Activated CD4-positive, alpha-beta T cell treated with anti-CD3 and anti-CD28 coated beads, Interleukin-2, Interleukin-6, amounts not matched to agents 100 ng/mL and 50 ng/mL, durations not matched to agents 16 hours and 8 hours (primary cell): Measurements from ENCODE around the gene STAG2.
A peak's percentile ranks its signal among the peaks of the same experiment; 100 is the strongest.

Source experiments
- DNase-seq: peaks from one replicate; pipeline ENCODE4 v3.0.0-alpha.2; 2020

The STAG2 gene

GRCh38 chrX:123976706-123977316 lies 15.3 kb downstream of the STAG2 start:
- DNase-seq, result peak; percentile 4

GRCh38 chrX:123983240-123983639 lies 21.7 kb downstream of the STAG2 start:
- DNase-seq, result no peak

- DNase-seq, result no peak
Measured at GRCh38 chrX:123986377-123986776, 24.9 kb downstream of the STAG2 start.

GRCh38 chrX:123988423-123989111 lies 27.1 kb downstream of the STAG2 start:
- no peak for DNase-seq

- no peak for DNase-seq
Measured at GRCh38 chrX:123989235-123989634, 27.7 kb downstream of the STAG2 start.

- DNase-seq, result no peak
Measured at GRCh38 chrX:123990169-123990568, 28.7 kb downstream of the STAG2 start.

- DNase-seq, result no peak
Measured at GRCh38 chrX:123990602-123991001, 29.1 kb downstream of the STAG2 start.

GRCh38 chrX:123993326-123993725 lies 31.8 kb downstream of the STAG2 start:
- no peak for DNase-seq

GRCh38 chrX:123993904-123994635 lies 32.6 kb downstream of the STAG2 start:
- DNase-seq, result no peak

GRCh38 chrX:123994730-123995129 lies 33.2 kb downstream of the STAG2 start:
- no peak for DNase-seq

GRCh38 chrX:124001581-124001980 lies 40.1 kb downstream of the STAG2 start:
- DNase-seq, result no peak

- DNase-seq, result no peak
Measured at GRCh38 chrX:124005228-124005627, 43.7 kb downstream of the STAG2 start.

GRCh38 chrX:124010157-124010556 lies 48.7 kb downstream of the STAG2 start:
- DNase-seq, result no peak

- no peak for DNase-seq
Measured at GRCh38 chrX:124010566-124010965, 49.1 kb downstream of the STAG2 start.

GRCh38 chrX:124015721-124016120 lies 54.2 kb downstream of the STAG2 start:
- no peak for DNase-seq

- DNase-seq, result no peak
Measured at GRCh38 chrX:124016825-124017224, 55.3 kb downstream of the STAG2 start.

- DNase-seq, result no peak
Measured at GRCh38 chrX:124018023-124018422, 56.5 kb downstream of the STAG2 start.

GRCh38 chrX:124023838-124024238 lies 62.3 kb downstream of the STAG2 start:
- no peak for DNase-seq

- DNase-seq, result no peak
Measured at GRCh38 chrX:124026529-124026928, 65.0 kb downstream of the STAG2 start.

- no peak for DNase-seq
Measured at GRCh38 chrX:124028182-124028581, 66.7 kb downstream of the STAG2 start.

GRCh38 chrX:124030520-124030919 lies 69.0 kb downstream of the STAG2 start:
- DNase-seq, result no peak

GRCh38 chrX:124033821-124034220 lies 72.3 kb downstream of the STAG2 start:
- no peak for DNase-seq

GRCh38 chrX:124035657-124036056 lies 74.2 kb downstream of the STAG2 start:
- DNase-seq, result no peak

- DNase-seq, result no peak
Measured at GRCh38 chrX:124042042-124042441, 80.5 kb downstream of the STAG2 start.
